H1 (cell line): ENCODE data around the gene FOXK1. TPM values are rescaled to one million over a fixed set of nuclear protein-coding genes. Genes with fewer than 3 reads are reported as not detected.

Experiments used
- CTCF ChIA-PET: fragments of 300-600 bp; sonication (Branson Sonifier 250); formaldehyde crosslinking; loops from one replicate; lab custom pipeline; 2021; ENCODE audit not compliant: partially characterized antibody; lab: Charles Lee
- POLR2A ChIA-PET: fragments of 300-600 bp; sonication (Branson Sonifier 250); formaldehyde crosslinking; loops from one replicate; lab custom pipeline; 2021; ENCODE audit warnings: inconsistent platforms; ENCODE audit not compliant: partially characterized antibody; lab: Charles Lee
- DNase-seq, 2 experiments: peaks; one replicate each; pipeline versions ENCODE4 v3.0.0 to v3.0.0-alpha.2; 2010 to 2022; ENCODE audit warnings: low spot score in 2 of 2, low read depth in 1 of 2, mixed read lengths in 1 of 2
- FAIRE-seq: peaks from 2 replicates; lab custom pipeline; 2011; peaks lifted over from hg19 to GRCh38; lab: Jason Lieb, UNC
- H2AFZ ChIP-seq: 2 replicates; pipeline ENCODE4 v1.8.1; 2012; ENCODE audit warnings: low read length, inconsistent platforms
- H2AK5ac ChIP-seq: 2 replicates; pipeline ENCODE4 v1.6.1; 2013; ENCODE audit warnings: low read depth, low read length
- H2BK120ac ChIP-seq: replicated peaks from 2 replicates; pipeline ENCODE3; 2013; ENCODE audit warnings: low read depth, low read length, inconsistent platforms
- H2BK12ac ChIP-seq: 2 replicates; pipeline ENCODE4 v1.6.1; 2013; ENCODE audit warnings: low read depth, low read length
- H2BK15ac ChIP-seq: 2 replicates; pipeline ENCODE4 v1.6.1; 2013; ENCODE audit warnings: low read length
- H2BK20ac ChIP-seq: 2 replicates; pipeline ENCODE4 v1.6.1; 2013; ENCODE audit warnings: low read length
- H2BK5ac ChIP-seq: 2 replicates; pipeline ENCODE4 v1.6.1; 2013; ENCODE audit warnings: low read depth, low read length
- H3K14ac ChIP-seq: 2 replicates; pipeline ENCODE4 v1.6.1; 2013; ENCODE audit warnings: inconsistent platforms; ENCODE audit not compliant: insufficient read length
- H3K18ac ChIP-seq: 2 replicates; pipeline ENCODE4 v1.6.1; 2013; ENCODE audit warnings: low read length; ENCODE audit errors: extremely low read depth
- H3K23ac ChIP-seq: 2 replicates; pipeline ENCODE4 v1.6.1; 2013; ENCODE audit warnings: inconsistent platforms; ENCODE audit not compliant: insufficient read length
- H3K23me2 ChIP-seq: 2 replicates; pipeline ENCODE4 v1.6.1; 2013; ENCODE audit warnings: low read depth, low read length
- H3K27ac ChIP-seq: 2 replicates; pipeline ENCODE4 v1.6.1; 2011; ENCODE audit warnings: low read depth, low read length, inconsistent platforms
- H3K27me3 ChIP-seq, 4 experiments: replicated peaks in 1 of 4; 1 replicate in 1 of 4; 2 replicates in 3 of 4; pipeline versions ENCODE4 v1.6.1 to v1.8.1; 2011 to 2013; ENCODE audit warnings: low read length in 3 of 4, mild to moderate bottlenecking in 3 of 4, inconsistent platforms in 2 of 4, mixed read lengths in 2 of 4, moderate library complexity in 1 of 4; ENCODE audit not compliant: control insufficient read depth in 3 of 4, insufficient read depth in 3 of 4; ENCODE audit errors: extremely low read depth in 1 of 4
- H3K36me3 ChIP-seq, 4 experiments: 2 replicates each; pipeline versions ENCODE4 v1.6.1 to v1.8.1; 2011 to 2013; ENCODE audit warnings: mild to moderate bottlenecking in 4 of 4, low read length in 3 of 4, moderate library complexity in 2 of 4, control low read depth in 1 of 4, inconsistent platforms in 1 of 4; ENCODE audit not compliant: insufficient read depth in 4 of 4, control insufficient read depth in 2 of 4
- H3K4ac ChIP-seq: replicated peaks from 2 replicates; pipeline ENCODE3; 2013; ENCODE audit warnings: low read length, low read depth, mixed read lengths, inconsistent platforms; ENCODE audit not compliant: insufficient read length
- H3K4me1 ChIP-seq, 4 experiments: replicated peaks in 1 of 4; 1 replicate in 1 of 4; 2 replicates in 3 of 4; pipeline versions ENCODE4 v1.6.1 to v1.8.1; 2011 to 2013; ENCODE audit warnings: low read length in 3 of 4, inconsistent platforms in 2 of 4, mixed read lengths in 1 of 4; ENCODE audit not compliant: insufficient read depth in 4 of 4, control insufficient read depth in 3 of 4
- H3K4me2 ChIP-seq, 2 experiments: 2 replicates each; pipeline versions ENCODE4 v1.6.1 to v1.8.1; 2011 to 2013; ENCODE audit warnings: low read depth in 2 of 2, low read length in 2 of 2, control low read depth in 1 of 2, inconsistent platforms in 1 of 2, mild to moderate bottlenecking in 1 of 2; ENCODE audit not compliant: insufficient read depth in 1 of 2
- H3K4me3 ChIP-seq, 4 experiments: fragments of 200-600, 300-600 bp in 1 of 4; sonication (generic), shearing (Covaris generic), sonication (Bioruptor Twin) in 1 of 4; 2 replicates each; pipeline versions ENCODE4 v1.5.1 to v1.8.1; 2011 to 2016; ENCODE audit warnings: low read length in 4 of 4, low read depth in 3 of 4, control low read depth in 2 of 4, inconsistent platforms in 2 of 4, mild to moderate bottlenecking in 2 of 4, mixed read lengths in 1 of 4, moderate library complexity in 1 of 4; ENCODE audit not compliant: insufficient read depth in 2 of 4; ENCODE audit errors: extremely low read depth in 1 of 4
- H3K56ac ChIP-seq: replicated peaks from 2 replicates; pipeline ENCODE3; 2013; ENCODE audit warnings: low read depth, mild to moderate bottlenecking, mixed read lengths, low read length, inconsistent platforms; ENCODE audit not compliant: insufficient read length
- H3K79me1 ChIP-seq: 2 replicates; pipeline ENCODE4 v1.6.1; 2013; ENCODE audit warnings: low read depth, low read length, control low read depth
- H3K79me2 ChIP-seq, 2 experiments: 2 replicates each; pipeline versions ENCODE4 v1.6.1 to v1.8.1; 2012 to 2013; ENCODE audit warnings: low read length in 2 of 2, mild to moderate bottlenecking in 2 of 2, inconsistent platforms in 1 of 2; ENCODE audit not compliant: insufficient read depth in 2 of 2, control insufficient read depth in 1 of 2
- H3K9ac ChIP-seq, 4 experiments: replicated peaks in 1 of 4; 1 replicate in 1 of 4; 2 replicates in 3 of 4; pipeline versions ENCODE4 v1.6.1 to v1.8.1; 2011 to 2013; ENCODE audit warnings: low read depth in 3 of 4, low read length in 3 of 4, control low read depth in 2 of 4, mild to moderate bottlenecking in 2 of 4, moderate library complexity in 2 of 4, inconsistent platforms in 1 of 4; ENCODE audit errors: extremely low read depth in 1 of 4
- H3K9me3 ChIP-seq, 2 experiments: 2 replicates each; pipeline versions ENCODE4 v1.6.1 to v1.8.1; 2012 to 2013; ENCODE audit warnings: mild to moderate bottlenecking in 2 of 2, moderate library complexity in 2 of 2, control low read depth in 1 of 2, inconsistent platforms in 1 of 2, low read depth in 1 of 2, low read length in 1 of 2, mixed read lengths in 1 of 2; ENCODE audit not compliant: insufficient read depth in 2 of 2
- H4K20me1 ChIP-seq, 2 experiments: replicated peaks in 1 of 2; 2 replicates each; pipeline versions ENCODE3 to v1.8.1; 2011 to 2013; ENCODE audit warnings: inconsistent platforms in 2 of 2, low read length in 2 of 2, mild to moderate bottlenecking in 1 of 2; ENCODE audit not compliant: insufficient read depth in 2 of 2, control insufficient read depth in 1 of 2
- H4K5ac ChIP-seq: 2 replicates; pipeline ENCODE4 v1.6.1; 2013; ENCODE audit warnings: low read length, low read depth, mixed read lengths, inconsistent platforms; ENCODE audit not compliant: insufficient read length
- H4K8ac ChIP-seq: 2 replicates; pipeline ENCODE4 v1.8.0; 2013; ENCODE audit warnings: mild to moderate bottlenecking, moderate library complexity, low read length, inconsistent platforms; ENCODE audit not compliant: insufficient read depth; ENCODE audit errors: extremely low read depth
- H4K91ac ChIP-seq: replicated peaks from 2 replicates; pipeline ENCODE3; 2013; ENCODE audit warnings: low read length, mixed read lengths, inconsistent platforms; ENCODE audit not compliant: insufficient read length
- BCL11A ChIP-seq, 2 experiments: IDR thresholded peaks; one replicate each; pipeline ENCODE4 v1.6.1; 2011; ENCODE audit warnings: low read depth in 2 of 2, low read length in 2 of 2, mild to moderate bottlenecking in 2 of 2
- CBX5 ChIP-seq: fragments of 300-800, 300-1000 bp; sonication (generic); IDR thresholded peaks from 2 replicates; pipeline ENCODE4 v1.7.1; 2016; ENCODE audit warnings: antibody characterized with exemption, low read length, low read depth
- CEBPB ChIP-seq: IDR thresholded peaks from 2 replicates; pipeline ENCODE4 v1.6.1; 2012; ENCODE audit warnings: low read depth, low read length
- GTF2F1 ChIP-seq: IDR thresholded peaks from 2 replicates; pipeline ENCODE4 v1.6.1; 2012; ENCODE audit warnings: low read depth, low read length, improper control_type of control experiment, borderline replicate concordance
- NANOG ChIP-seq: IDR thresholded peaks from 2 replicates; pipeline ENCODE4 v1.6.1; 2011; ENCODE audit warnings: low read length, low read depth, mild to moderate bottlenecking, inconsistent platforms; ENCODE audit not compliant: insufficient read depth, poor library complexity, severe bottlenecking
- NRF1 ChIP-seq: IDR thresholded peaks from 2 replicates; pipeline ENCODE4 v1.6.1; 2011; ENCODE audit warnings: mild to moderate bottlenecking, low read depth, low read length, improper control_type of control experiment
- YY1 ChIP-seq: IDR thresholded peaks from 2 replicates; pipeline ENCODE4 v1.6.1; 2011; ENCODE audit warnings: low read depth, mild to moderate bottlenecking, low read length
- WGBS, 2 experiments: shearing (Covaris generic) in 1 of 2; methylation state at CpG; one replicate each; pipeline versions ENCODE4 v1.1.6 to v1.1.7; 2013 to 2015; ENCODE audit warnings: low lambda C conversion rate in 2 of 2, mixed read lengths in 2 of 2, inconsistent platforms in 1 of 2, low coverage in 1 of 2, missing lambda C conversion rate in 1 of 2; ENCODE audit not compliant: insufficient replicate concordance in 2 of 2, insufficient coverage in 1 of 2, insufficient read length in 1 of 2; ENCODE audit errors: extremely low coverage in 1 of 2, missing lambda C conversion rate in 1 of 2; 5-methylcytosine and 5-hydroxymethylcytosine counted together
- polyA plus RNA-seq, 7 experiments: library from polyadenylated mRNA; depleted of rRNA in 3 of 7; stranded (reverse) in 5 of 7; unstranded in 2 of 7; fragments of >200 nt in 5 of 7; fragments of 200-250 nt in 2 of 7; gene quantifications; 1 replicate in 5 of 7; 2 replicates in 1 of 7; 4 replicates in 1 of 7; pipeline versions ENCODE4 v1.2.1 to v1.2.3, GENCODE V29; 2011 to 2013; ENCODE audit warnings: missing spikeins in 2 of 7, mixed read lengths in 2 of 7
- total RNA-seq: library from RNA; stranded (reverse); fragmentation: NEBNext Ultra II Directional; extraction: Animal tissue kit (Norgen Biotek cat#: 25700); gene quantifications from 2 replicates; pipeline ENCODE4 v1.2.1, GENCODE V29; 2021

Gene FOXK1
- total and polyA plus RNA-seq, 2 of the 8 experiments (the other 6 are each of a cell fraction or from before 2014, with no cell fraction given) = 2.0 to 8.5 TPM

DNA sequence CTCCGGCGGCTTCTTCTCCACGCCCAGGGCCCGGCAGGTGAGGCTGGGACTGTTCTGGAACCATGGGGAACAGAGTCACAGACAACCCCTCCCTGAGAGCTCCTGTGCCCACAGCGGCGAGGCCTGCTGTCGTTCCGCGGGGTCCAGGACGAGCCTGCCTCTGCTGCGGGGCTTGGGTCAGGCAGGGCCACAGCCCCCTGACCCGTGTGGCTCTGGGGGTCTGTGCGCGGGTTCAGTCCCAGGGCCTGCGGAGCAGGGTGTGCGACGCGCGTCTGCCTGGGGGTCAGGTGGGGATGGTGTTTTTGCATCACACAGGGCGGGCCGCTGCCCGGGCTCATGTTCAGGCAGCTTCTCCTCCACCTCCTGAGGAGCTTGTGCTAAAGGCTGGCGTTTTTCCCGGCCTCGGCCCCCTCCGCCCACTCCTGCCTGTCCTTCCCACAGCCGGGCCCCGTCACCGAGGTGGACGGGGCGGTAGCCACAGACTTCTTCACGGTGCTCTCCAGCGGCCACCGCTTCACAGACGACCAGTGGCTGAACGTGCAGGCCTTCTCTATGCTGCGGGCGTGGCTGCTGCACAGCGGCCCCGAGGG is 101.8 kb downstream of the FOXK1 start:
- peaks cover 0 to 53% (median 13%) of the 10 kb centered on the region in 4 experiments; a peak in 6 of 8 replicates for H3K36me3 ChIP-seq
- H4K20me1 ChIP-seq = peaks cover 0 to 9% of the 10 kb centered on the region in 2 experiments
- POLR2A ChIA-PET = interaction anchor here (1.8 to 2.5 kb wide), 2 partner anchors 8 to 9 kb away, joined by 8 to 11 read pairs; partner anchors contain the start of gene AP5Z1
- H2AFZ ChIP-seq = no peak overlapping the region
- no peak overlapping the region for H2BK12ac ChIP-seq
- 97% methylated on average over 36 of the region's 40 CpGs; no CpG with 5 or more reads in 1 of the 2 experiments for WGBS, 2 experiments
- TF ChIP-seq NRF1 (no peak), GTF2F1 (no peak), CEBPB (no peak), BCL11A (IDR thresholded peaks at IDR 0.05; ENCODE audit: low read depth in 2 of 2, low read length in 2 of 2) (no peak), NANOG (no peak), YY1 (no peak), CBX5 (no peak)
- FAIRE-seq (no peak), DNase-seq (no peak)
- H3K4me3 ChIP-seq = no peak overlapping the region
- H2BK15ac ChIP-seq = no peak overlapping the region
- no peaks in the 10 kb centered on the region for H3K79me2 ChIP-seq
- H4K8ac ChIP-seq = no peak overlapping the region
- H3K18ac ChIP-seq = no peak overlapping the region
- no peak overlapping the region for H2AK5ac ChIP-seq
- H4K91ac ChIP-seq = no peak overlapping the region
- H3K27ac ChIP-seq = no peak overlapping the region
- H3K23me2 ChIP-seq = no peaks in the 10 kb centered on the region
- no peak overlapping the region for H3K4me2 ChIP-seq
- no peaks in the 10 kb centered on the region for H3K9me3 ChIP-seq
- H3K4ac ChIP-seq = no peak overlapping the region
- H3K23ac ChIP-seq = no peak overlapping the region
- no peaks in the 10 kb centered on the region for H3K4me1 ChIP-seq
- H3K9ac ChIP-seq = no peak overlapping the region
- no peak overlapping the region for H2BK5ac ChIP-seq
- no peak overlapping the region for H2BK20ac ChIP-seq
- CTCF ChIA-PET = interaction anchor here (0.6 to 1.5 kb wide), 5 partner anchors 9 to 302 kb away, joined by 3 to 4 read pairs (median 3); no protein-coding TSS in a partner anchor
- H3K79me1 ChIP-seq = no peaks in the 10 kb centered on the region; the same call in 1 of the 2 replicates
- no peak overlapping the region for H4K5ac ChIP-seq
- H3K27me3 ChIP-seq = no peaks in the 10 kb centered on the region
- no peak overlapping the region for H2BK120ac ChIP-seq
- no peak overlapping the region for H3K14ac ChIP-seq
- no peak overlapping the region for H3K56ac ChIP-seq
